PC-9 (cell line): Measurements from ENCODE around the gene ITSN1. TPM values are rescaled to one million over a fixed set of nuclear protein-coding genes. Genes with fewer than 3 reads are reported as not detected.

Experiments used
- BruUV-seq: library from RNA; stranded (reverse); fragments of 400-500 nt; replicated peaks from 2 replicates; lab custom pipeline; 2021; lab: Mats Ljungman, UMichigan
- CTCF ChIA-PET: fragments of 300-600 bp; sonication (Branson Sonifier 250); formaldehyde crosslinking; loops from one replicate; lab custom pipeline; 2022; ENCODE audit warnings: antibody characterized with exemption; lab: Charles Lee
- POLR2A ChIA-PET: fragments of 300-600 bp; sonication (Branson Sonifier 250); formaldehyde crosslinking; loops from one replicate; lab custom pipeline; 2022; ENCODE audit warnings: antibody characterized with exemption; ENCODE audit not compliant: unreplicated experiment; lab: Charles Lee
- DNase-seq, 2 experiments: peaks; one replicate each; pipeline versions ENCODE4 v3.0.0 to v3.0.0-alpha.2; 2015 to 2022; ENCODE audit warnings: mixed read lengths in 1 of 2
- H2AFZ ChIP-seq: fragments of 200-600 bp; sonication (generic); 2 replicates; pipeline ENCODE4 v1.8.1; 2017; ENCODE audit warnings: antibody characterized with exemption
- H3F3A ChIP-seq: fragments of 200-600 bp; sonication (generic); 2 replicates; pipeline ENCODE4 v1.8.1; 2017; ENCODE audit warnings: antibody characterized with exemption, mild to moderate bottlenecking, low read depth; ENCODE audit not compliant: insufficient read depth
- H3K27ac ChIP-seq: fragments of 200-600 bp; sonication (generic); 2 replicates; pipeline ENCODE4 v1.6.1; 2016; ENCODE audit warnings: mixed run types
- H3K27me3 ChIP-seq: fragments of 200-600 bp; sonication (generic); 2 replicates; pipeline ENCODE4 v1.6.1; 2016; ENCODE audit warnings: low read depth, mixed run types; ENCODE audit not compliant: insufficient read depth
- H3K36me3 ChIP-seq: fragments of 200-600 bp; sonication (generic); 2 replicates; pipeline ENCODE4 v1.6.1; 2016; ENCODE audit warnings: low read depth, mixed run types
- H3K4me1 ChIP-seq: fragments of 200-600 bp; sonication (generic); replicated peaks from 2 replicates; pipeline ENCODE4 v1.6.1; 2016; ENCODE audit warnings: mixed run types; ENCODE audit not compliant: insufficient read depth
- H3K4me2 ChIP-seq: fragments of 200-600 bp; sonication (generic); 2 replicates; pipeline ENCODE4 v1.6.1; 2017; ENCODE audit warnings: mixed run types
- H3K4me3 ChIP-seq: fragments of 200-600 bp; sonication (generic); 2 replicates; pipeline ENCODE4 v1.6.1; 2016; ENCODE audit warnings: mixed run types
- H3K79me2 ChIP-seq: fragments of 200-600 bp; sonication (generic); 2 replicates; pipeline ENCODE4 v1.6.1; 2017; ENCODE audit warnings: low read depth, mixed run types
- H3K9me2 ChIP-seq: fragments of 200-600 bp; sonication (generic); 2 replicates; pipeline ENCODE4 v1.8.1; 2017; ENCODE audit warnings: mild to moderate bottlenecking; ENCODE audit not compliant: insufficient read depth
- H3K9me3 ChIP-seq: fragments of 200-600 bp; sonication (generic); 2 replicates; pipeline ENCODE4 v1.8.1; 2016; ENCODE audit warnings: low read depth; ENCODE audit not compliant: insufficient read depth
- H4K20me1 ChIP-seq: fragments of 200-600 bp; sonication (generic); 2 replicates; pipeline ENCODE4 v1.8.1; 2017; ENCODE audit not compliant: insufficient read depth
- CTCF ChIP-seq: fragments of 200-600 bp; sonication (generic); conservative IDR thresholded peaks from 2 replicates; pipeline ENCODE4 v1.6.1; 2017; ENCODE audit warnings: mixed run types, antibody characterized with exemption, mild to moderate bottlenecking, moderate library complexity
- EZH2 ChIP-seq: fragments of 200-600 bp; sonication (generic); IDR thresholded peaks from 2 replicates; pipeline ENCODE4 v1.8.0; 2017; ENCODE audit warnings: antibody characterized with exemption, low read depth
- intact Hi-C: fragments of 100-400 bp; cut with micrococcal nuclease; formaldehyde crosslinking; loops from one replicate; pipeline ENCODE4 v1.10.0; 2022; ENCODE audit not compliant: unreplicated experiment
- total RNA-seq: library from RNA; stranded (reverse); gene quantifications from 2 replicates; pipeline ENCODE4 v1.2.3, GENCODE V29; 2021

ITSN1 gene
- total RNA-seq, 1 experiment from 2014 or later, result 46.3 TPM

GRCh38 chr21:33841561-33841960 lies 199.3 kb downstream of the ITSN1 start:
- DNase-seq, result no peak
- no peaks in the 10 kb centered on the region for H3K79me2 ChIP-seq
- no peak overlapping the region for H3K4me2 ChIP-seq
- BruUV-seq, result no TSS peak
- no peaks in the 10 kb centered on the region for H3K36me3 ChIP-seq
- no peaks in the 10 kb centered on the region for H3K27me3 ChIP-seq
- ChIA-PET POLR2A (no interaction called here), CTCF (no interaction called here)
- H3K9me2 ChIP-seq, result no peaks in the 10 kb centered on the region
- no peak overlapping the region for H3K4me3 ChIP-seq
- TF ChIP-seq CTCF (no peak), EZH2 (no peak)
- no peak overlapping the region for H2AFZ ChIP-seq
- no peaks in the 10 kb centered on the region for H3K4me1 ChIP-seq
- H4K20me1 ChIP-seq, result no peaks in the 10 kb centered on the region
- H3K27ac ChIP-seq, result no peak overlapping the region
- no peaks in the 10 kb centered on the region for H3F3A ChIP-seq
- intact Hi-C loops, result no loop called here
- H3K9me3 ChIP-seq, result no peaks in the 10 kb centered on the region

GRCh38 chr21:33843216-33843615 lies 200.9 kb downstream of the ITSN1 start:
- ChIA-PET POLR2A (no interaction called here), CTCF (no interaction called here)
- Histone ChIP-seq H3K79me2 (no peaks in the 10 kb centered on the region), H3K36me3 (no peaks in the 10 kb centered on the region), H3K4me1 (0 out of 2 replicates have a peak, but pooled peaks cover 3% of the 10 kb centered on the region), H3K27ac (no peak overlapping the region), H3K9me3 (no peaks in the 10 kb centered on the region), H3K4me2 (no peak overlapping the region), H3K9me2 (no peaks in the 10 kb centered on the region), H3F3A (no peaks in the 10 kb centered on the region), H4K20me1 (no peaks in the 10 kb centered on the region), H3K4me3 (no peak overlapping the region), H2AFZ (no peak overlapping the region), H3K27me3 (no peaks in the 10 kb centered on the region)
- TF ChIP-seq EZH2, result no peak
- no peak for TF ChIP-seq CTCF
- intact Hi-C loops, result no loop called here
- no peak for DNase-seq
- BruUV-seq, result no TSS peak

GRCh38 chr21:33844104-33844889 lies 202.0 kb downstream of the ITSN1 start:
- H2AFZ ChIP-seq, result no peak overlapping the region
- H3K4me1 ChIP-seq, result peaks cover 10% of the 10 kb centered on the region; the same call in 1 of the 2 replicates
- H3K4me2 ChIP-seq, result no peak overlapping the region
- H3K79me2 ChIP-seq, result no peaks in the 10 kb centered on the region
- H3F3A ChIP-seq, result no peaks in the 10 kb centered on the region
- H3K9me3 ChIP-seq, result no peaks in the 10 kb centered on the region
- no peak overlapping the region for H3K27ac ChIP-seq
- no peaks in the 10 kb centered on the region for H3K9me2 ChIP-seq
- ChIA-PET CTCF (interaction anchor here (0.5 kb wide), 1 partner anchor 43 kb away, joined by 3 read pairs; no protein-coding TSS in a partner anchor), POLR2A (no interaction called here)
- H3K36me3 ChIP-seq, result no peaks in the 10 kb centered on the region
- no peak for DNase-seq
- TF ChIP-seq CTCF (no peak), EZH2 (no peak)
- intact Hi-C loops, result no loop called here
- BruUV-seq, result no TSS peak
- no peaks in the 10 kb centered on the region for H4K20me1 ChIP-seq
- H3K27me3 ChIP-seq, result no peaks in the 10 kb centered on the region
- no peak overlapping the region for H3K4me3 ChIP-seq
